NCI-H128 (cell line): ENCODE measurements around the gene UBA1.
"Not testable (repeated sequence)": the region's sequence is repeated elsewhere in the genome, so short reads cannot be mapped to it uniquely, and the experiment has no call there.

Source experiments
- DNase-seq: peaks from one replicate; lab custom pipeline; 2025; ENCODE audit not compliant: unreplicated experiment; lab: John Stamatoyannopoulos, UW

Gene UBA1

DNA sequence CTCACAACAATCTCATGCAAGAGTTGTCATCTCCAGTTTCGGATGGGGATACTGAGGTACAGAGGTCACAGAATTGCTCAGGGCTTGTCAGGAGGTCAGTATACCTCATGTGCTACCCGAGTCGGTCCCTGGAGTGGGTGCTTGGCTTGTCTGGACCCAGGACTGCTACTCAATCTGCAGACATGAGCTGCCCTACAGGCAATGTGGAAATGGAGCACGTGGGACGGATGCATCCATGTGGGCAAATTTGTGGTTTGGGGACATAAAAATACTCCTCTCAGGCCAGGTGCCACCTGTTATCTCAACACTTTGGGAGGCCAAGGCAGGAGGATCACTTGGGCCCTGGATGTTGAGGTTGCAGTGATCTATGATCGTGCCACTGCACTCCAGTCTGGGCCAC lies 54.9 kb downstream of the UBA1 start:
- DNase-seq: no peak

DNA sequence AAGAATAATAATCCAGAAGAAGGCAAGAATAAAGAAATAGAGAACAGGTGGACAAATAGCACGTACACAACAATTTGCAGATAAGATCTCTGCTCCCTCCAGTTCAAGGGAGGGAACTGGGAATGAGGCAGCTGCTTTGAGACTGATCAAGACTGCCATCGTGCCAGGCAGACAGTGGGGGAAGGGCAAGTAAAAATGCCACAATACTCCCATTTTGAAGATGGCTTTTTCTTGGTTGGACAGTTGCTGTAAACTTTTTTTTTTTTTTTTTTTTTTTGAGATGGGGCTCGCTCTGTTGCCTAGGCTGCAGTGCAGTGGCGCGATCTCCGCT lies 56.4 kb downstream of the UBA1 start:
- DNase-seq: no peak

DNA sequence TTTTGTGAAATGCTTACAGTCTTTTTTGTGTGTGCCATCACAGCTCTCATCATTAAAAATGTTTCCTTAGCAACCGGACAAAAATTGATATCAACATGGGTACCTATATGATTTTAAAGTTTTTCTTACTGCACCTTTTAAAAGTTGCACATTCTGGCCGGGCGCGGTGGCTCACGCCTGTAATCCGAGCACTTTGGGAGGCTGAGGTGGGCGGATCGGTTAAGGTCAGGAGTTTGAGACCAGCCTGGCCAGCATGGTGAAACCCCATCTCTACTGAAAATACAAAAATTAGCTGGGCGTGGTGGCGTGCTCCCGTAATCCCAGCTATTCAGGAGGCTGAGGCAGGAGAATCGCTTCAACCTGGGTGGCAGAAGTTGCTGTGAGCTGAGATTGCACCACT lies 64.0 kb downstream of the UBA1 start:
- not testable (repeated sequence) for DNase-seq
